Activated CD4-positive, alpha-beta T cell treated with anti-CD3 and anti-CD28 coated beads, Interleukin-10, Interleukin-2, amounts not matched to agents 100 ng/mL and 50 ng/mL, durations not matched to agents 16 hours and 8 hours (primary cell): Measurements from ENCODE around the gene SEC22C.
"Not testable (repeated sequence)": the region's sequence is repeated elsewhere in the genome, so short reads cannot be mapped to it uniquely, and the experiment has no call there.

Source experiments
- DNase-seq: peaks from one replicate; pipeline ENCODE4 v3.0.0-alpha.2; 2020

The SEC22C gene

GRCh38 chr3:42579346-42579745, 2.4 kb downstream of the SEC22C start:
- not testable (repeated sequence) for DNase-seq

- DNase-seq, result no peak
These were observed 3.7 kb downstream of the SEC22C start for GRCh38 chr3:42578054-42578453.

GRCh38 chr3:42575137-42575741, 6.5 kb downstream of the SEC22C start:
- DNase-seq, result no peak

- DNase-seq, result peak; percentile 27
These were observed 9.5 kb downstream of the SEC22C start for GRCh38 chr3:42572278-42572677.

GRCh38 chr3:42569593-42570142, 12.1 kb downstream of the SEC22C start:
- no peak for DNase-seq

- no peak for DNase-seq
These were observed 19.5 kb downstream of the SEC22C start for GRCh38 chr3:42562047-42562907.

- peak; percentile 34 for DNase-seq
These were observed 23.9 kb downstream of the SEC22C start for GRCh38 chr3:42557854-42558253.

GRCh38 chr3:42556817-42557216, 24.9 kb downstream of the SEC22C start:
- not testable (repeated sequence) for DNase-seq

GRCh38 chr3:42556089-42556632, 25.6 kb downstream of the SEC22C start:
- peak; percentile 84 for DNase-seq

- no peak for DNase-seq
These were observed 28.9 kb downstream of the SEC22C start for GRCh38 chr3:42552830-42553229.

- no peak for DNase-seq
These were observed 31.5 kb downstream of the SEC22C start for GRCh38 chr3:42550250-42550649.

GRCh38 chr3:42549131-42549530, 32.6 kb downstream of the SEC22C start:
- DNase-seq, result no peak

- peak; percentile 63 for DNase-seq
These were observed 34.3 kb downstream of the SEC22C start for GRCh38 chr3:42547401-42547945.

GRCh38 chr3:42546691-42547213, 35.0 kb downstream of the SEC22C start:
- DNase-seq, result no peak

- DNase-seq, result no peak
These were observed 36.4 kb downstream of the SEC22C start for GRCh38 chr3:42545284-42545900.

- no peak for DNase-seq
These were observed 37.1 kb downstream of the SEC22C start for GRCh38 chr3:42544492-42545283.

- no peak for DNase-seq
These were observed 40.7 kb downstream of the SEC22C start for GRCh38 chr3:42541079-42541478.

GRCh38 chr3:42539871-42540714, 41.7 kb downstream of the SEC22C start:
- DNase-seq, result peak; percentile 67

- DNase-seq, result no peak
These were observed 44.4 kb downstream of the SEC22C start for GRCh38 chr3:42537350-42537749.

- peak; percentile 42 for DNase-seq
These were observed 45.6 kb downstream of the SEC22C start for GRCh38 chr3:42535981-42536784.
